SKM-1 (cell line): Measurements from ENCODE around the gene DNAJC10.
"Not testable (repeated sequence)": the region's sequence is repeated elsewhere in the genome, so short reads cannot be mapped to it uniquely, and the experiment has no call there.

ENCODE experiments used
- DNase-seq: peaks from one replicate; lab custom pipeline; 2025; ENCODE audit not compliant: unreplicated experiment; lab: John Stamatoyannopoulos, UW

The DNAJC10 gene, protein sequence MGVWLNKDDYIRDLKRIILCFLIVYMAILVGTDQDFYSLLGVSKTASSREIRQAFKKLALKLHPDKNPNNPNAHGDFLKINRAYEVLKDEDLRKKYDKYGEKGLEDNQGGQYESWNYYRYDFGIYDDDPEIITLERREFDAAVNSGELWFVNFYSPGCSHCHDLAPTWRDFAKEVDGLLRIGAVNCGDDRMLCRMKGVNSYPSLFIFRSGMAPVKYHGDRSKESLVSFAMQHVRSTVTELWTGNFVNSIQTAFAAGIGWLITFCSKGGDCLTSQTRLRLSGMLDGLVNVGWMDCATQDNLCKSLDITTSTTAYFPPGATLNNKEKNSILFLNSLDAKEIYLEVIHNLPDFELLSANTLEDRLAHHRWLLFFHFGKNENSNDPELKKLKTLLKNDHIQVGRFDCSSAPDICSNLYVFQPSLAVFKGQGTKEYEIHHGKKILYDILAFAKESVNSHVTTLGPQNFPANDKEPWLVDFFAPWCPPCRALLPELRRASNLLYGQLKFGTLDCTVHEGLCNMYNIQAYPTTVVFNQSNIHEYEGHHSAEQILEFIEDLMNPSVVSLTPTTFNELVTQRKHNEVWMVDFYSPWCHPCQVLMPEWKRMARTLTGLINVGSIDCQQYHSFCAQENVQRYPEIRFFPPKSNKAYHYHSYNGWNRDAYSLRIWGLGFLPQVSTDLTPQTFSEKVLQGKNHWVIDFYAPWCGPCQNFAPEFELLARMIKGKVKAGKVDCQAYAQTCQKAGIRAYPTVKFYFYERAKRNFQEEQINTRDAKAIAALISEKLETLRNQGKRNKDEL

DNA sequence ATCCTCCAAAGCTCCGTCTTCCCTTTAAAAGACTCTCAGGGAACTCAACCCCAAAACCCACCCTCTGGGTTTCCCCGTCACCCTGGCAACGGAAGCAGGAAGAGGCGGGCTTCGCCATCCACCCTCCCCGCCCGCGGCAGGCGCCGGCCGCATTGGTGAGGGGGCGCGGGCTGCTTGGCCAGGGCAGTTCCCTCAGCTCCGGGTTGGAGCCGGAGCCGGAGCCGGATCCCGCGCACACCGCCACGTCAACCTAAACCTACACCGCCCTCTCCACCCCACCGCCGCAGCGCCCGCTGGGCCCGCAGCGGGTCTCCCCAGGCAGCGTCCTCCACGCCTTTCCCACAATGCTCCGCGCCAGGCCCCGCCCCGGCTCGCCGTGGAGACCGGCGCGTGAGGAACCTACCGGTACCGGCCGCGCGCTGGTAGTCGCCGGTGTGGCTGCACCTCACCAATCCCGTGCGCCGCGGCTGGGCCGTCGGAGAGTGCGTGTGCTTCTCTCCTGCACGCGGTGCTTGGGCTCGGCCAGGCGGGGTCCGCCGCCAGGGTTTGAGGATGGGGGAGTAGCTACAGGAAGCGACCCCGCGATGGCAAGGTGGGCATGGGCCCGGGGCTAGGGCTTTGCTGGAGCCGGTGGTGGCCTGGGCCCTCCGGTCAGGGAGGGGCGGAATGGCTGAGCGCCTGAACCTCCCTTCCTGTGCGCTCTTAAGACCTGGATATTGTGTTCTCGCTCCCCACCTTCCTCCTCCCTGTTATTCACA, at the start of gene DNAJC10:
DNAJC10 (plus strand) TSS at position 366 of the 758 bp plus-strand sequence. CDS start 1,830 bp downstream, outside the sequence.
- DNase-seq, result peak; percentile 76

DNA sequence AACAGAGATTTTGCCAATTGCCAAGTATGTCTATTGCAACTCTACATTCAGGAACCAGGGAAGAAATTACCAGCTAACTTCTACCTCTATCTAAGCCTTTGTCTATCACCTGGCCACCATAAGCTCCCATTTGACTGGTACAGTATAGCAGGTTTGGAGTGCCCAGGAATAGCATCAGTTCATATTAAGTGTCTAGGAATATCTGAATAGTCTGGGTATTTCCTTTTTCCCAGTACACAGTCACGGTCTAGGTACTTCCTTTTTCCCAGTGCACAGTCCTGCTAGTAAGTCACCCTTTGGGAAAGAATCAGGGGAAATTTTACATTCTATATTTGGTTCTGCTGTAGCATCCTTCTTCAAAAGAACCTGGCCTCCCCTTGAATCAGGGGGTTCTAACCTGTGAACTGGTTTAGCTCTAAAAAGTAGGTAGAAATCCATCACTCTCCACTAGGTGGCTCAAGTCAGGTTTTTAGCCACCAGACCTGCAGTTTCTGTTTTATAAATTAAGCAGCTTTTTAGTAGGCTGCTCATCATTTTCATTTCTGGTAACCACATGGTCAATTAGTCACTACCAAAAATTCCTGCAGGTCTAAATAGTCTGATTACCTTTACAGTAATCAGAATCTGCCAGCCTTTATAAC, 49.3 kb upstream of the DNAJC10 start:
- peak; percentile 24 for DNase-seq

DNA sequence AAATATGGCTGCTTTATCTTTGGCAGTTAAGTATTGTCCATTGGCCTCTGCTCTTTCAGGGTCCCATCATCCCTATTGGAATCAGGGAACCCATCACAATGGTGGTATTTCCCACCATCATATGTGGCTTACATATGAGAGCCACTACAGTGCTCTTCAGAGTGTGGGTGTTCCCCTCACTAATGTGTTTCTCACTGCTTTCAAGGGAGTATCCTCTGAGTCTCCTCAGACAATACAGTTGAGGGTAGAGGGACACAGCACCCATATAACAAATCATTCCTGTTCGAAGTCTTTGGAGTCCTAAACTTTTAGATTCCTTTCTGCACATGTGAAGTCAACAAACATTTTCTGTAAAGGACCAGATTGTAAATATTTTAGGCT, 48.8 kb upstream of the DNAJC10 start:
- DNase-seq, result no peak

DNA sequence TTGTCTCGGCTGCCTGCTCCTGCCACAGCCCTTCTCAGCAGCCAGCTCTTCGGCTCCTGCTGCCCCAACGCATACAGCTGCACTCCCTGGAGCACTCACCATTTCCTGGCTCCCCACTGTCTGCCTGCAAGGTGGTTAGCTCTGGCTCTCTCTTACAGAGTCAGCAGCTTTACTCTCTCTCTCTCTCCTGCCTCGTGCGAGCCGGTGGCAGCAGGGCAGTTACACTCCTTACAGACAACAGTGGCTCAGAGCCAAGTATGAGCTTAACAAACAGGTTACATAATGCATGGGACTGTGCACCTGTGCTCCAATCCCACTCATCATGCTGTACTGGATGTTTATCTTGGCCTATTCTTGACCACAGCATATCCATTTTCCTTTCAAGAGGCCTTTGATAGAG, 47.4 kb upstream of the DNAJC10 start:
- no peak for DNase-seq

DNA sequence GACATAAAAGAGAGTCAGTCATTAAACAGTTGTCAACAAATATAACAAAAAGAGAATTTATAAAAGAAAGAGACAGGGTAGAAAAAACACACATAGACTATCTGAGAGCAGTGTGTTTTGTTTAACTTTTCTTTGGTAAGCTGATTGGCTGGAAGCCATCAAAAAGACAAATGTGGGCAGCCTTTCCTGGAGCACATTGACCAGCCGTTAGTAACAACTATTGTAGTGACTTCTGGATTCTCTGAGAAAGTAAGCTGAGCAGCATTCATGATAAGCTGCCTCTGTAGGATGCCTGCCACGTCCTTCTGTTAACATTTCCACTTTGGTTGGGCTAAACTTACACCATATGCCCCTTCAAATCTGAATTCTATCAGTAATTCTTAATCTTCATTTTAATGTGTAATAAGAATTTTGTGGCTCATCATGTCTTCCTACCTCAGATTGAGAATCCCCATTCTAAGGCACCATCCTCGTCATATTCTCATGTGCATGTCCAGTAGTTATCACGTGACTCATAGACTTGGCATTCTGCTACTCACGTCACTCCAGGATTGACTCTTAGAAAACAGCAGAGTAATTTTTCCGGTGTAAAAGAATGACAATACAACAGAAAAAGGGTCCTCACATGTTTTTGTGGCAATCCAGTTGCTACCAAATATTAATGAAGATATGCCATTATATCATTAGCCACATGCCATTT, 43.4 kb upstream of the DNAJC10 start:
- no peak for DNase-seq

DNA sequence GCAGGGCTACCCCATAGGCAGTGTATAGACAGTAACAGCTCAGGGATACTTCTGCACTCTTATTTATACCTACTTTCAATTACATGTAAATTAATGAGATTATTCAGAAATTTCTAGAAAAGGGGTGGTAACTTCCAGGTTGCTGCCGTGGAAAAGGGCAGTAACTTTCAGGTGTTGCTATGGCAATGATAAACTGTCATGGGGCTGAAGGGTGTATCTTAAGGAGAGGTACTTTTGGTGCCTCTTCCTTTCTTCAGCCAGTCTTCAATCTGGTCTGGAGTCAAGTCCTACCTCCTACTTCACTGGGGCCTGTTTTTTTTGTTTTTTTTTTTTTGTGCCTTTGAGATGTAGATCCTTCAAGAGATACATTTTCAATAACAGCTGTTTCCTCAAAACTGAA, 35.2 kb upstream of the DNAJC10 start:
- no peak for DNase-seq

DNA sequence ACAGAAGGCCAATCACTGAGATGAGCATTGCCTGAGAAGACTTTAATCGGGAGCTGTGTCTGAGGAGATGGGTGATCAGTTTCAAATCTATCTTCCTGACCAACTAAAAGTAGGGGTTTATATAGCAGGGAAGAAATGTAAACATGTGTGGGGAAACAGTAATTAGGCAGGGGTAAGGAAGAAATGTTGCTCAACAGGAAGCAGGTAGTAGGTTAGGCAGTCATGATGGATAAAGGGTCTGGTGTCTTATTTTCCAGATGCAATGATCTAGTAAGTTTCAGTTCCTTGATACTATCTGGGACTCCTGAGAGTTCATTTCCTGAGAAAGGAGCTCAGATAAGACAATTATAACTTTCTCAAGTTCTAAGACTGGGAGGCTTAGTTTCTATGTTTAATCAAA, 33.8 kb upstream of the DNAJC10 start:
- DNase-seq, result peak; percentile 20

DNA sequence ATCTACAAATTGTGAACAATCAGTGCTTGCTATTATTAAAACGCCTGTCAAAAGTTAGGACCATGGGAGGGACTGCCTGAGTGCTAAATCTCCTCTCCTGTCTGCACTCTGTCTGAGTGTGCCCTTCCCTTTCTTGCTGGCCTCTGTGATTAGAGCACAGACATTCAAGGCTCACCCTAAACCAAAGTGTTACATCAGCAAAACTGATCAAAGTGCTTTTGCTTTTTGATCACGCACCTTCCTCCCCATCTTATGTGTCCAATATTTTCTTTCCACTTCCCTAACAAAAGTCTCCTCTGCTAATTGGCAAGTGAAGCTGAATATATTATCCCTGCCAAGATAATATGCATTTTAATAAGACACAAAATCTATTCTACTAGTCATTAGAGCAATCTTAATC, 30.5 kb upstream of the DNAJC10 start:
- DNase-seq, result no peak

DNA sequence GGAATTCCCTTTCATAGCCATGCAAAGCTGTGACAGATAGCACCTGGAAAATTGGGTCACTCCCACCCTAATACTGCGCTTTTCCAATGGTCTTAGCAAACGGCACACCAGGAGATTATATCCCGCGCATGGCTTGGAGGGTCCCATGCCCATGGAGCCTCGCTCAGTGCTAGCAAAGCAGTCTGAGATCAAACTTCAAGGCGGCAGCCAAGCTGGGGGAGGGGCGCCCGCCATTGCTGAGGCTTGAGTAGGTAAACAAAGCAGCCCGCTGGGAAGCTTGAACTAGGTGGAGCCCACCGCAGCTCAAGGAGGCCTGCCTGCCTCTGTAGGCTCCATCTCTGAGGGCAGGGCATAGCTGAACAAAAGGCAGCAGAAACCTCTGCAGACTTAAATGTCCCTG, 29.3 kb upstream of the DNAJC10 start:
- DNase-seq, result not testable (repeated sequence)

DNA sequence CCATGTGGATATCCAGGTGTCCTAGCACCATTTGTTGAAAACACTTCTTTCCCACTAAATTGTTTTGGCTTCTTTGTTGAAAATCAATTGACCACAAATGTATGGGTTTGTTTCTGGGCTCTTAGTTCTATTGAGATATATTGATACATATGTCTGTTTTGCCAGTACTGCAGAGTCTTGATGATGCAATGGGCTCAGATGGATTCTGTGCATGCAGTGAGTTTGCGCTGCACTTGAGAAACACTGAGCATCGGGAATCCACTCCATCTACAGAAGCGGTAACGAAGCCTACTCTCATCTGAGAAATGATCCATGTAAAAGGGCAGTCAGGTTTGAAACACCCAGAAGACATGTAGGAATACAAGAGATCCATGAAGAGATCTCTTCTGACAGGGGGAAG, 21.9 kb upstream of the DNAJC10 start:
- no peak for DNase-seq

DNA sequence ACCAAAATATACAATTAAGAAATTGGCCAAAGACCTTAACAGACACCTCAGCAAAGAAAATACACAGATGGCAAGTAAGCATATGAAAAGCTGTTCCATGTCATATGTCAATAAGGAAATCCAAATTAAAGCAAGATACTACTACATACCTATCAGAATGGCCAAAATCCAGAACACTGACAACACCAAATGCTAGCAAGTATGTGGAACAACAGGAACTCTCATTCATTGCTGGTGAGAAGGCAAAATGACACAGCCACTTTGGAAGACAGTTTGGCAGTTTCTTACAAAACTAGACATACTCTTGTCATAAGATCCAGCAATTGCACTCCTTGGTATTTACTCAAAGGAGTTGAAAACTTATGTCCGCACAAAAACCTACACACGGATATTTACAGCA, 20.3 kb upstream of the DNAJC10 start:
- DNase-seq, result no peak

DNA sequence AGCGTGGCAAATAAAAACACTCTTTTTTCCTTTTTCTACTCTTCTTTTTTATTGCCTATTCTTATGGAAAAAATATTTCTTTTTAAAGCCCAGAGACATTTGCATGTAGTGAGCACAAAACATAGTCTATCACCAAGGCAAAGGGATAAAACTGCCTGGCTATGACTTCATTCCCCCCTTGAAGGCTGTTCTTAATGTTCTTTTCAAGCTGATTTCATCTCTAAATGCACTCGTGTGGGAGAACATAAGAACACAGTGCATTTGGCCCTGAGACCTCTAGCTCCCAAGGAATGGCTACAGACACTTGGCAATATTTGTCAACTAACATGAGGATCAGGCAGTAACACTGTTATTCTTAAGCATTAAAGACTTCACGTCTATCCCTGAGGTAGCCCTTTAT, 17.4 kb upstream of the DNAJC10 start:
- DNase-seq, result no peak

DNA sequence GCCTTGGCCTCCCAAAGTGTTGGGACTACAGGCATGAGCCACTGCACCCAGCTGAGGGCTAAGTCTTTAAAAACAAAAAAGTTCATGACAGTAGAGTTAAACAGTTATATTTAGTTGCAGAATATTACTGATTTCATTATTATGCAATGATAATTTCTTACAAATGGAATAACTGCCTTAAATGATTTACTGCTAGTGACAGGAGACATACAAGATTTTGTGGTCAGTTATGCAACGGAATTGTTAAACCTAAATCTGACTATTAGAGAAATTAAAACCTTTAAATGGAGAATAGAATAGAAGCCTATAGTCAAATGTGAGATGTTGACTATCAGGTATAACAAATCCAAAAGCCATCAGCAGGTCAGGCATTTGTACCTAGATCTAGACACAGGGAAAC, 10.3 kb upstream of the DNAJC10 start:
- DNase-seq, result no peak

DNA sequence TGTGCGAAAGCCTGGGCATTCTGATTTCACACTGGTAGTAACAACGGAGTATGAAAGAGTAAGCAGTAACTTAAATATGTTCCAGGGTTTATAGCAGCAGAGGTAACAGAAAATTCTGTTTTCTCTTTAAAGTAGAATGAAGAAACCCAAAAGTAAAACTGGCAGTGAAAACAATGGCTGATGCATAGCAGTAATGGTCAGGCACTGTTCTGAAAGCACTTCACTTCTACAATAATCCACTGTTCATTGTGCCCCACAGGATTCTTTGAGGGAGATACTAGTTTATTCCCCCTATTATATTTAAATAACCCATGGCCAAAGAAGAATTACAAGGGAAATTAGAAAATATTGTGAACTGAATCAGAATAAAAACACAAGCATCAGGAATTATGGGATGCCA, 9.3 kb upstream of the DNAJC10 start:
- no peak for DNase-seq

DNA sequence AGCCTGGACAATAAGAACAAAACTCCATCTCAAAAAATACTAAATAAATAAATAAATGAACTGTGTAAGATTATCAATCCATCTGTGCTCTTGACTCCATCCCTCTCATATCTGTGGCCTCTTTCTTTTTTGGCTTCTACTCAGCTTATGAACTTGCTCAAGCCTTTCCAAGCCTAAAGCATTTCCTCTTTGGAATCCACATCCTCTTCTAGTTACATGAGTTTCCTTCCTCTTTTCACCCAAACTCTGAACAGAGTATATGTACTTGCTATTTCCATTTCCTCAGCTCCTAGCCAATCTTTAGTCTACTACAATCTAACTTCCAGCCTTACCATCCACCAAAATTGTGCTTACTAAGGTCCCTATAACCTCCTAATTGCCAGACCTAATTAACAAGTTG, 2.5 kb upstream of the DNAJC10 start:
- peak; percentile 94 for DNase-seq

DNA sequence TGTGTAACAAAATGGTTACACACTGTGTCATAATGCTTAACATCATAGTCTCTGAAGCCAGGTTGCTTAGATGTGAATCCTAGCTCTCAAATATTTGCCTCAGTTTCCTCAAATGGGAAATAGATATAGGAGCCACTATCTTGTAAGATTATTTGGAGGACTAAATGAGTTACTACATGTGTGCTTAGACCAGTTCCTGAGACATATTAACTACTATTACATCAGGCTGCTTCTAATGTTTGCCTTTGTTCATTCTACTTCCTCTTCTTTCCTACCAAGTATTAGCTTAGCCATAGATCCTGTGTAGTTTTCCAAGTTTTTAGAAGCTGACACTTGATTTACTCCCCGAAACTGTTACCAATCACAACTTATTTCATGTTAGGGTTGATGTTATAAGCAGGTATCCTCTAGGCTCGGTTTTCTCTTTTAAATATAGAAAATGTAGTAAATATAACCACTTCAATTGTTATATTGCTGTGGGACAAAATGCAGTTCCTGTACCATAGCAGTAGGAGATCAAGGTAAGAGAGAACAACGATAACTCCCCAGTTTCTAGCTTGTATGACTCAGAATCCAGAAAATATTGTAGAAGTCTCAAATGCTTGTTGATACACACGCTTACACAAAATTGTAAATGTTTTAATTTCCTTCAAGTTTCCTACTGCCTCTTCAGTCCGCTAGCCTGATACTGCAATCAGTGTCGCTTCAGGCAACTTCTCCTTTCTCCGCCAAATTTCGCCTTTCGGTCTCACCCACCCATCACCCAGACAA, 751 bp upstream of the DNAJC10 start:
- peak; percentile 32 for DNase-seq

DNA sequence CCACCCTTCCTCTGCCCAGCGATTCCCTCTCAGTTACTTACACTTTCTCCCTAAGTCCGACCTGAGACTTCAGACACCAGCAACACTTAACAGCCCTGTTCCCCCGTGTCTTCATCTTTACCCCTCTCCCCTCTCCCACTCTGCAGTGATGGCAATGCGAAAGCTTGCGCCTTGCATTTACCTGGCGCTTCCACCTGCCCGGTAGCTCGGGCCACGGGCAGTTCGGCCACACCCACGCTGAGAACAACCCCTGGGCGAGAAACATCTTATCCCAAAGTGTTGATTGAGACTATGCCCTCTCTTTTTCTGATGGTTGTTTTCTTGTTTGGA, 558 bp downstream of the DNAJC10 start:
- DNase-seq, result no peak

DNA sequence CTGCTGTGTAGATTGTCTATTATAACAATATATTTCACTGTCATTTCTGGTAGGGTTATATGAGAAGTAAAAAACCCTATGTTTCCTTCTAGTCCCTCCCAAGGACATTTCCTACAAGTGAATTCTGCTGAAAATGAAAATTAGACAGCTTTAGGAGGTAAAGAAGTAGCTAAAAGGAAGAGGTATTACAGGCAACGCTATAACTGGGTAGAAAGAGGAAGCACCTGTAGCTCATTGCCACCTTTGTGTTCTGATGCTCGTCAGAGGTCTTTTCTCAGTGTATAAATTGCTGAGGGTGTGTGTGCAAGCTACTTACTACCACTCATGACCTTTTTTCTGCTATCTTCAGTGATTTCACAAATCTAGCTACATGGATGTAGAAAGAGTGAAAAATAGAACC, 1.4 kb downstream of the DNAJC10 start:
- no peak for DNase-seq

DNA sequence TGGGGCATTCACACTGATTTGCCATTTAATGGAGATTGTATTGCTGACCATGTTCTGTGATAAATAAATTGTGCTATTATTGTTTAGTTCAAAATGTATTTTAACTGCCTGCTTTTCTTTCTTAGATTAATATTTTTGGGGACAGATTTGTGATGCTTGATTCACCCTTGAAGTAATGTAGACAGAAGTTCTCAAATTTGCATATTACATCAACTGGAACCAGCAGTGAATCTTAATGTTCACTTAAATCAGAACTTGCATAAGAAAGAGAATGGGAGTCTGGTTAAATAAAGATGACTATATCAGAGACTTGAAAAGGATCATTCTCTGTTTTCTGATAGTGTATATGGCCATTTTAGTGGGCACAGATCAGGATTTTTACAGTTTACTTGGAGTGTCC, 1.8 kb downstream of the DNAJC10 start:
- DNase-seq, result no peak

DNA sequence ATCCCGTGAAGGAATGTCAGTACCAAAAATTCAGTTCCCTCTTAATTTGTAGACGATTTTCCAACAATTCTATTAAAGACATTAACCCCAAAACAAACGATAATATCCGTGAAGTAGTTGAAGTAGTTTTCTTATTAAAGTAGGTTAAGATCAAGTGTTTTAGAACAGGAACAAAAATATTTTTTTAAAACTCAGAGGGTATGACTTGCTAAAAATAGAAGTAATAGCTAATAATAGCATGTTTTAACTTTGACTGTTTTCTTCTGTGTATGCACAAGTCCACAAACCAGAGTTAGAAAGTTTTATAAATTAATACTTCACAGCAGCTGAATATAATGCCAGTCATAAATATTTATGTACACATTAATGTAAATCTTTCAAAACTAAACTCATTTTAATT, 2.4 kb downstream of the DNAJC10 start:
- no peak for DNase-seq
